HCEC 1CT (cell line): ENCODE measurements around the gene DNAJC3.
"Not testable (repeated sequence)": the region's sequence is repeated elsewhere in the genome, so short reads cannot be mapped to it uniquely, and the experiment has no call there.

Experiments
- DNase-seq: peaks from one replicate; pipeline ENCODE4 v3.0.0-alpha.2; 2017

DNAJC3 gene

DNA sequence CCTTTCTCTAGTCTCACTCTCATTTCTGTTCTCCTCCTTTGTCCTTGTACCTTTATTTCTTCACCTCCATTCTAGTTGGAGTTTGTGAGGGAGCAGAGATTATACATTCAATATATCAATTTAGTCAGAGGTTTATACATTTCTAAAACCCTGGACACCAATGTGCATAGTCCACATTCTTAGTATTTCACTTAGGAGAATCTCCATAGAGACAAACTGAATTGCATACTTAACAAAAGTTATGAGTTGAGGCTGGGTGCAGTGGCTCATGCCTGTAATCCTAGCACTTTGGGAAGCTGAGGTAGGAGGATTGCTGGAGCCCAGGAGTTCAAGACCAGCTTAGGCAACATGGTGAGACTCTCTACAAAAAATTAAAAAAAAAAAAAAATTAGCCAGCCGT, 45.3 kb downstream of the DNAJC3 start:
- no peak for DNase-seq

DNA sequence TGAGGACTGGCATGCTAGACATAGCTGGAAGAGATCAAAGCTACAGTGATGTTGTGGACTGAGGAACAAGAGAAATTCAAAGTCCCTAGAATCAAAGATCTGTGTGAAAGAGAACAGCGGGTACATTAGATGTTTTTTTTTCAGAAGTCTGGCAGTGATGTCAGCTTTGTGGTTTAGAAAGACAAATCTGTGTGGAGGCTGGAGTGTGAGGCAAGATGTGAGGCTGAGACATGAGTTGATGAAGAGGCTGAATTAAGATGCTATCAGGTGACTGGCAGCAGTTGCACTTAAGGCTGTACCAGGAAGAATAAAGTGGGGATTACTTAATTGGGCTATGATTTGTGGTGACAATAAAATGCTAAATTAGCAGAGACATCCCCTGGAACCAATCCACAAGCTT, 46.5 kb downstream of the DNAJC3 start:
- no peak for DNase-seq

DNA sequence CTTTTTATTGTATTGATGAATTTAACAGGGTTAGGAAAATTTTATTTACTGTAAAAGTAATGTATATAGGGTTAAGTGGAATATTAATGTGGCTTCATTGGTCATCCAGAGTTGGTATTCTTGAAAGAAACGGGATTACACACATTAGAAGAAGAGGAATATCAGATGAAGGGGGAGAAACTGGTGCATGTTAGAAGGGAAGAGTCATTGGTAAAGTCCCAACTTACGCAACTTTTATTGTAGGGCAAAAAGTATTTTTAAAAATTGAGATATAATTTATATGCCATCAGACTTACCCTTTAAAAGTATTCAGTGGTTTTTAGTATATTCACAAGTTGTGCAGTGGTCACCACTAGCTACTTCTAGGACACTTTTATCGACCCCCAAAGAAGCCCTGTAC, 47.3 kb downstream of the DNAJC3 start:
- no peak for DNase-seq

DNA sequence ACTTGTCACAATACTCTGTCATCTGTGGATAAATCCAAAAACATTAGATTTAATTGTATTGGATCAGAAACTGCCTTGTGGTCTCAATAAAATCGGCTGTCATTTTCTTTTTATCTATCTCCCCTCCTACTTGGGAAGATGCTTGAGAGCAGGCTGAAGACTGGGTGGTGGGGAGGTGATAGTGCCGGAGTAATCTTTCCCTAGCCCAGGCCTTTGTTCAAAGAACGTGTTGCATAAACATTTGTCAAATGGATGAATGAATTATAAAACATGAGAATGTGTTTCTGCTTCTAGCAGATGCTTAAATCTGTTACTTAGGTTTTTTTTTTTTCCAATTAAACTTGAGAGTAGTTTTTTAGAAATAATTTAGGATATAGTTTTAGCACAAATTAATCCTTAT, 49.9 kb downstream of the DNAJC3 start:
- DNase-seq, result no peak

DNA sequence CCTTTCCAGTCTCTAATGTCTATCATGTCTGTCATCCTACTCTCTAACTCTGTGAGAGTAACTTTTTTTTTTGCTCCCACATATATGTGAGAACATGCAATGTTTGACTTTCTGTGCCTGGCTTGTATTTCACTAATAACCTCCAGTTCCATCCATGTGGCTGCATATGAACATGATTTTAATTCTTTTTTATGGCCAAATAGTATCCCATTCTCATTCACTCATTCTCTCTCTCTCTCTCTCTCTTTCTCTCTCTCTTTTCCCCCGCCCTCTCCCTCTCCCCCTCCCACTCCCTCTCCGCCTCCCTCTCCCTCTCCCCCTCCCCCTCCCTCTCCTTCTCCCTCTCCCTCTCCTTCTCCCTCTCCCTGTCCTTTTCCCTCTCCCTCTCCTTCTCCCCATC, 52.0 kb downstream of the DNAJC3 start:
- DNase-seq, result no peak

DNA sequence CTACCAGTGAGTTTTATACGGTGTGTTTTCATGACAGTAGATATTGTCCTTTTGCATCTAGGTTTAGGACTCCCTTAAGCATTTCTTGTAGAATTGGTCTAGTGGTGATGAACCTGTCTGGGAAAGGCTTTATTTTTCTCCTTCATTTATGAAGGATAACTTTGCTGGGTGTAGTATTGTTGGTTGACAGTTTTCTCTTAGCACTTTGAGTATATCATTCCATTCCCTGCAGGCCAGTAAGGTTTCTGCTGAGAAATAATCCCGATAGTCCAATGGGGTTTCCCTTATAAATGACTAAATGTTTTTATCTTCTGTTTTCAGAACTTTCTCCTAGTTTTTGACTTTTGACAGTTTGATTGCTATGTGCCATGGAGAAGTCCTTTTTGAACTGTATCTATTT, 57.2 kb downstream of the DNAJC3 start:
- DNase-seq, result no peak

DNA sequence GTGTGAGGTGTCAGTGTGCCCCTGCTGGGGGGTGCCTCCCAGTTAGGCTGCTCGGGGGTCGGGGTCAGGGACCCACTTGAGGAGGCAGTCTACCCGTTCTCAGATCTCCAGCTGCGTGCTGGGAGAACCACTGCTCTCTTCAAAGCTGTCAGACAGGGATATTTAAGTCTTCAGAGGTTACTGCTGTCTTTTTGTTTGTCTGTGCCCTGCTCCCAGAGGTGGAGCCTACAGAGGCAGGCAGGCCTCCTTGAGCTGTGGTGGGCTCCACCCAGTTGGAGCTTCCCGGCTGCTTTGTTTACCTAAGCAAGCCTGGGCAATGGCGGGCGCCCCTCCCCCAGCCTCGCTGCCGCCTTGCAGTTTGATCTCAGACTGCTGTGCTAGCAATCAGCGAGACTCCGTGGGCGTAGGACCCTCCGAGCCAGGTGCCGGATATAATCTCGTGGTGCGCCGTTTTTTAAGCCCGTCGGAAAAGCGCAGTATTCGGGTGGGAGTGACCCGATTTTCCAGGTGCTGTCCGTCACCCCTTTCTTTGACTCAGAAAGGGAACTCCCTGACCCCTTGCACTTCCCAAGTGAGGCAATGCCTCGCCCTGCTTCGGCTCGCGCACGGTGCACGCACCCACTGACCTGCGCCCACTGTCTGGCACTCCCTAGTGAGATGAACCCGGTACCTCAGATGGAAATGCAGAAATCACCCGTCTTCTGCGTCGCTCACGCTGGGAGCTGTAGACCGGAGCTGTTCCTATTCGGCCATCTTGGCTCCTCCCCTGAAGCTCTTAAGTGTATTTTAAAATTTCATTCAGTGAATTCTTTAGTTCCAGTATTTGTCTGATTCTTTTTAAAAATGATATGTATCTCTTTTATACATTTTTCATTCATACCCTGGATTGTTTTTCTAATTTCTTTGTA, 63.4 kb downstream of the DNAJC3 start:
- DNase-seq, result not testable (repeated sequence)

DNA sequence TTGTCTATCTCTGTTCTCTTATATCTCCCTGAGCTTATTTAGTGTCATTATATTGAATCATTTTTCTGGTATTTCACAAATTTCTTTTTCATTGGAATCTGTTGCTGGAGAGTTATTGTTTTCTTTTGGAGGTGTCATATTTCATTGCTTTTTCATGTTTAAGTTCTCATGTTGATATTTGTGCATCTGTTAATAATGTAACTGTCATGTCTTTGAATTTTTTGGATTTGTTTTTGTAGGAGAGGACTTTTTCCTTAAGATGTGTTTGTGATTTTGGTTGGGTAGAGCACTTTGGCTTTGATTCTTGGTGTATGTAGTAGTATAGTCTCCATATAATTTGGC, 64.0 kb downstream of the DNAJC3 start:
- no peak for DNase-seq

DNA sequence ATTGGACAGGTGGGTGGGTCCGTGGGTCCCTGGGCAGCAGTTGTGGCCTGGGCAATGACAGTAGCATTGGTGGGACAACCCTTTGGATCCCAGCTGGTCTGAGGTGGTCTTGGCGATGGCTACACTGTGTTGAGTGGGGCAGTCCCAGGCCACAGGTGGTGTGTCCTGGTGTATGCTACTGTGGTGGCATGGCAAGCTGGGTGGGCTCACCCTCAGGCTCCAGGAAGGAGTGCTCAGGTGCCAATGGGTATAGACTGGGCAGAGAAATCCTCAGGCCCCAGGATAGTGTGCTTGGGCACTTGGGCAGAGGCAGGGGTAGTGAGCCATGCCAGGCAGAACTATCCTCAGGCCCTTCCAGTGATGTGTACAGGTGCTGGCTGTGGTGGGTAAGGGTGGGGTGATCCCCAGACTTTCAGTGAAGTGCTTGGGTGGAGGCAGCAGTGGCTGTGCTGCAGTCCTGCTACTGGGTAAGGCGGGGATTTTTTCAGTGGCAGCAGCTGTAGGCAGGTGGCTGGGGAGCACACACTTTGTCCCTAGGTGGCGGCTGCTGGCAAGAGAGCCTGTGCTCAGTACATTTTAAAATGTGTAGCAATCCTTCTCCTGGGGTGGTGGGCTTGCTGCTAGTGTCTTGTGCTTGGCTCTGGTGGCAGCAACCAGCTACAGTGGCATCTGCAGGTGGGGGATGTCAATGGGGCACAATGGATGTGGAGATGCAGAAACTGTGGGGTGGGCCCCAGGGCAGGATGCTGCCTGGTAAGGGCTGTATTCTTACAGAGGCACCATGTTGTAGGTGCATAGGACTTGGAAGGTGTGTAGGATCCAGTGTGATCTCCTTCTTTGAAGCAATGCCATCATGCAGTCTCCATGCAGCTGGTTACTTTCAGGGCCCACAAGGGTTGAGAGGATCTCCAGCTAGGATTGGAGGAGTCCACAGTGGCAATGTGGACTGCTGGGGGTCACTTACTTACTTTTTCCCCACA, 64.9 kb downstream of the DNAJC3 start:
- no peak for DNase-seq

DNA sequence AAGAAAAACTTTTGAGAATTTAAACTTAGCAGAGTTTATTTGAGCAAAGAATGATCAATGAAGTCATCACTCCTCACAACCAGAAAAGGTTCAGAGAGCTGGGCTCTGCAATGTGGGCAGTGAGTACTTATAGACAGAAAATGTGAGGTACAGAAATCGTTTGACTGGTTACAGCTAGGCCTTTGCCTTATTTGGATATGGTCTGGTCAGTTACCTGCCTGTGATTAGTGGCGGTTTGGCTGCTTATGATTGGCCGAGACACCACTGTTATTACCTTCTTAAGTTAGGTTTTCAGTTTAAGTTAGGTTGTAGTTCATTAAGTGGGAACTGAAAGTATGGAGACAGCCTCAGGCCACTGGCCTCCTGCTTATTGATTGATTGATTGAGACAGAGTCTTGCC, 66.3 kb downstream of the DNAJC3 start:
- no peak for DNase-seq

DNA sequence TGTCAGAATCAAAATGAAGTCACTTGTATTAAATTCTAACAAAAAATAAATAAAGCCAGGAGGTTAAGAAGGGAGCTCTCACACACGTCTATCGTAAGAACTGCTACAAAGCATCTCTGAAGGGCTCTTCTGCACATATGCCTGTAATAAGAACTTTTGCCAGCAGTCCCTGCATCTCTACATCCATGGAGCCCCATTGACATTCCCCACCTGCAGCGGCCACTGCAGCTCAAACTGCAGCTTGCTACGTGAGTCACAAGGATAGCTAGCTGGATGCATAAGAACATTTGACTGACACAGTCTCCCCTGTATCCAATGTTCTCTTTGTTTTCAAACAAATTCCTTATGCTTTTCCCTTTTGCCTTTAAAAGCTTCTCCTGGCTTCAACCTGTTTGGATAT, 68.3 kb downstream of the DNAJC3 start:
- no peak for DNase-seq

DNA sequence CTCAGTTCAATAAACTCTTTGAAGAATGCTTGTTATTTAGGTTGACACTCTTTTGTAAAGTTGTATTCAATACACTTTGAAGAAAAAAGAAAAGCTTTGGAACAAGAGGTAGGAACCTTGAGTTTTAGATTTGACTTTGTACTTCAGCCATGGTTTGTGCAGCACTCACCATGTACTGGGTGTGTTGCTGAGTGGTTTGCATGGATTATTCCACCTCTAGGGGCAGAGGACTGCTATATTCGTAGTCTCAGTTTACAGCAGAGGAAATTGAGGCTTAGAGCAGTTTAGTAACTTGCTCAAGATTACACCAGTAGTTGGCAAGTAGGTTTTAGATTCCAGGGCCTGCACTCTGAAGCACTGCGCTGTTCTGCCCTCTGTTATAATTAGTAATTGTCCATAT, 68.8 kb downstream of the DNAJC3 start:
- DNase-seq, result peak; percentile 9

DNA sequence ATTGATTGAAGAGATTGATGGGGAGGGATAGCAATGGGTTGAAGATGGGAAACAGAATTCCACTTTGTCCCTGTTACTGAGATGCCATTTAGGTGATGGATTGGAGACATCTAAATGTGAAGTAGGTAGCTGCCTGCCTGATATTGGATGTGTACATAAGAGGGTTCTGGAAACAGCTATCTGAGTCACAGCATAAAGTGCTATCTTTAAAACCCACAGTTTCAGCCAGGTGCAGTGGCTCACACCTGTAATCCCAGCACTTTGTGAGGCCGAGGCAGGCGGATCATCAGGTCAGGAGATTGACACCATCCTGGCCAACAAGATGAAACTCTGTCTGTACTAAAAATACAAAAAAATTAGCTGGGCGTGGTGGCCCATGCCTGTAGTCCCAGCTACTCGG, 72.6 kb downstream of the DNAJC3 start:
- DNase-seq, result no peak

DNA sequence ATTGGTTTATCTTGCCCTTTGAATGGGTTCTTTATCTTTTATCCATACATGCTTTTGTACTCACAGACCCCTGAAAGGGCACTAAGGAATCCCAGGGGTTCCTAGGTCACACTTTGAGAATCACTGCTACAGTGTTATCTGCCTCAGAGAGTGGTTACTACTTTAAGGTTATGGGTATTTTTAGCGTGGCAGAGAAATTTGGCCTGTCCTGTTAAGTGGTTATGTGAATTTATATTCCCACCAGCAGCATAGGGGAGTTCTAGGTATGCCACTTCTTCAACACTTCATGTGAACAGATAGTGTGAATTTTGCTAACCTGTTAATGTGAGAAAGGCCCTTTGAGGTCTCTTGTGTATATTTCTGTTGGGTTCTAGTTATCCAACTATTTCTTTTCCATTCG, 75.7 kb downstream of the DNAJC3 start:
- no peak for DNase-seq

DNA sequence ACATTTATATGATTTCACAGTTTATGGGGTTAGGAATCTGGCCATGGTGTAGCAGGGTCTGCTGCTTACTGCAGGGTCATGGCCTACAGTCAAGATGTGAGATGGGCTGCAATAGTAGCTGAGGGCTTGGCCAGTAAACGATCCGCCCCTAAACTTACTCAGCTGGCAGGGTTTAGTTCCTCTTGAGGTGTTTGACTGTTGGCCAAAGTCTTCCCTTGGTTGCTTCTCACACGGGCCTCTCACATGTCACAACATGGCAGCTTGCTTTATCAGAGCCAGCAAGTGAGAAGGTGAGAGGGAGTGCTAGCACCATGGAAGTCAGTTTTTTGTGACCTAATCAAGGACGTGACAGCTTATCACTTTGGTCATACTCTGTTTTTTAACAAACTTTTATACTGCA, 77.1 kb downstream of the DNAJC3 start:
- DNase-seq, result no peak

DNA sequence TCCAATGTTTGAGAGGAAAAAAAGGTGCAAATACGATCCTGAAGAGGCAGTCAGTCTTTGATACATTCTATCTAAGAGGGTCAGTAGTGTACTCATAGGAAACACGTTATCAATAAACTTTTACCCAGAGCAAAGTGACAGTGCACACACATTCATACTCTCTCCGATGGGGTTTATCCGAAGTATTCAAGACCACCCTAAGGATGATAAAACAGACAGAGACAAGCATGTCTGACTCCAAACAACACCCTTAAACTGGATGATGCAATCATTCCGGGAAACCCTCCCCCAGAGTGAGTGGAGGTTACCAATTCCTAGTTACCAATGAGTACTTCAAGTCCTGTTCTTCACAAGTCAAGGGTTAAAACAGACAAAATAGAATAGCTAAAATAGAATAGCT, 79.1 kb downstream of the DNAJC3 start:
- no peak for DNase-seq

DNA sequence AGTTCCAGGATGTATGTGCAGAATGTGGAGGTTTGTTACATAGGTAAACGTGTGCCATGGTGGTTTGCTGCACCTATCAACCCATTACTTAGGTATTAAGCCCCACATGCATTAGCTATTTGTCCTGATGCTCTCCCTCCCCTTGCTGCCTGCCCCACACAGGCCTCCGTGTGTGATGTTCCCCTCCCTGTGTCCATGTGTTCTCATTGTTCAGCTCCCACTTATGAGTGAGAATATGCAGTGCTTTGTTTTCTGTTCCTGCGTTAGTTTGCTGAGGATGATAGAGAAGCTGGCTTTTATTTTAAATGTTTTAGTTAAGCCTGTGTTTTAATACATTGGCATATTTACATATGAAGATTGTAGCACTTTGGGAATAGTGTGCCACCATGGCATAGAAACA, 85.7 kb downstream of the DNAJC3 start:
- DNase-seq, result not testable (repeated sequence)

DNA sequence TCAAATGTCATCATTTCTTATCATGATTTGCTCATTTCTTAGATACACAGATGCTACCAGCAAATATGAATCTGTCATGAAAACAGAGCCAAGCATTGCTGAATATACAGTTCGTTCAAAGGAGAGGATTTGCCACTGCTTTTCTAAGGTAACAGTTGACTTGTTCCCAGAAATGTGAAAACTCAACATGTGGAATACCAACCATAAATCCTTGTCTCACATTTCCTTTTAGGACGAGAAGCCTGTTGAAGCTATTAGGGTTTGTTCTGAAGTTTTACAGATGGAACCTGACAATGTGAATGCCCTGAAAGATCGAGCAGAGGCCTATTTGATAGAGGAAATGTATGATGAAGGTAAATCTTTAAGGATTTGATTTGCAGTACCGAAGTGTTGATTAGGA, 86.7 kb downstream of the DNAJC3 start:
- no peak for DNase-seq

DNA sequence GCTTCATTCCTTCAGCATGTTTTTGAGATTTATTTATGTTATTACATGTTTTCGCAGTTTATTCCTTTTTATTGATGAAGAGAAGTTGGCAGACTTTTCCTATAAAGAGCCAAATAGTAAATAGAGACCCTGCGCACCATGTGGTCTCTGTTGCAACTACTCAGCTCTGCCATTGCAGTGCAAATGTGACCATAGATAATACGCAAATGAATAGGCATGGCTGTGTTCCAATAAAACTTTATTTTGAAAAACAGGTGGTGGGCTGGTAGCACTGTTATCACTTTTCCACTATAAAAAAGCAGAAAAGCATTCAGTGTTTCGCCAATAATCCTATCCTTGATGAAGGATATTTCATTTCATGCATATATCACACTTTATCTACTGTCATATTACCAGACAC, 95.0 kb downstream of the DNAJC3 start:
- DNase-seq, result no peak

DNA sequence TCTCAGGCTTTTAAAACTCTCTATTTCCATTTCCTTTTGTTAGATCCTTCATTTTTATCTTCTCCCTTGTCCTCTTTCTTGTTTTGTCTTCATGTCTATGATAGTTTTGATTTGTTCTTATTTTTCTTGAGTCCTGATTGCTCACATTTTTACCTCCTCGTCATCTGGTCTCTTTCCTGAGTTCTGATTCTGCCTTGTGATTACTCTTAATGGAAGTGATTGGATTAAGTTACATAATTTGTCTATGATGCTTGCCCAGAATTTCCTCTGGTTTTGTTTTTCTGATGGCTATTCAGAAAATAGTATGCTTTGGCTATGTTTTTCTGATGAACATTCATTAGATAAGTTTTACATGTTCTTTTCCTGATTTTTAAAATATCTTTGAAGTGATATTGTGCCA, 102.6 kb downstream of the DNAJC3 start:
- no peak for DNase-seq

DNA sequence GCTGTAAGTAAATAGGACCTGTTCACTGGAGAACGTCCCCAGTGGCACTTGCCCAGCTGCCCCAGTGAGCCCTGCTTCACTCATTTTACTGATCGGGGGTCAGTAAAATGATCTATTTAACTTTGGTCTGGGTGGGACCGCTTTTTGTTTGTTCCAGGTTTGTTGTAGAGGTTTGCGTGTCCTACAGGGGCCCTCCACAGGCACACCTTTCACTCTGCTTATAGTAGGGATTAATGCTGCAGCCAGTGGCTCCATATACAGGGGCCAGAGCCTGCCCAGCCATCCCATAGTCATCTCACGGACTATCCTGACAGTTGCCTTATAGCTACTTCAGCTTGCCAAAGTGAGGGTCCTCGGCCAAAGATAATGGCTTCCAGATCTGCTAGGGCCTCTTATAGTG, 104.1 kb downstream of the DNAJC3 start:
- no peak for DNase-seq

DNA sequence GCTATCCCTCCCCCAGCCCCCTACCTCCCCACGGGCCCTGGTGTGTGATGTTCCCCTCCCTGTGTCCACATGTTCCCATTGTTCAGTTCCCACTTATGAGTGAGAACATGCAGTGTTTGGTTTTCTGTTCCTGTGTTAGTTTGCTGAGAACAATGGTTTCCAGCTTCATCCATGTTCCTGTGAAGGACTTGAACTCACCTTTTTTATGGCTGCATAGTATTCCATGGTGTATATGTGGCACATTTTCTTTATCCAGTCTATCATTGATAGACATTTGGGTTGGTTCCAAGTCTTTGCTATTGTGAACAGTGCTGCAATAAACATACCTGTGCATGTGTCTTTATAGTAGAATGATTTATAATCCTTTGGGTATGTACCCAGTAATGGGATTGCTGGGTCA, 105.0 kb downstream of the DNAJC3 start:
- DNase-seq, result not testable (repeated sequence)

DNA sequence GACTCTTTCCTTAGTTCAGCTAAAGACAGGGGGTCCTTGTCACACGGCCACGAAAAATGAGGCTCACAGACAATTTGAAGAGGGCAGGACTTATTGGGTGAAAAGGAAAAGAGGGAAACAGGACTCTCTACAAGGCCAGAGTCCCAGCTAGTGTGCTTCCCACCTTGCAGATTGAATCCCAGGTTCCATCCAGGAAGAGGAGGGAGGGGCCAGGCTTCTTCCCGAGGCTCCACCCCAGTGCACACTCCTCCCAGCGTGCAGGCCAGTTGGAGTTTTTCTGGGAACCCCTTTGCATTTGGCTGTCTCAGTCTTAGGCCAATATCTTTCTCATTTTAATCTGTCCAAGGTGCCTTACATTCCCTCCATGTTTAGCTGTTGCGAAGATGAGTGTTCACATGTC, 106.8 kb downstream of the DNAJC3 start:
- DNase-seq, result no peak
